HEK293 (cell line): ENCODE results near the gene CHST12.

ENCODE experiments used
- BCL11B ChIP-seq: fragments of 450-650 bp; formaldehyde crosslinking; IDR thresholded peaks from 2 replicates; pipeline ENCODE4 v1.5.1; 2016; ENCODE audit warnings: low read depth, missing biosample characterization, missing genetic modification characterization
- CTCF ChIP-seq: fragments of 450-650 bp; formaldehyde crosslinking; IDR thresholded peaks from 2 replicates; pipeline ENCODE4 v1.5.1; 2016; ENCODE audit warnings: missing biosample characterization, missing genetic modification characterization
- KLF16 ChIP-seq: fragments of 450-650 bp; formaldehyde crosslinking; IDR thresholded peaks from 2 replicates; pipeline ENCODE4 v1.5.1; 2017; ENCODE audit warnings: missing biosample characterization, missing genetic modification characterization
- SALL2 ChIP-seq: fragments of 450-650 bp; formaldehyde crosslinking; IDR thresholded peaks from 2 replicates; pipeline ENCODE4 v1.5.0; 2017; ENCODE audit warnings: missing biosample characterization, mild to moderate bottlenecking, missing genetic modification characterization, borderline replicate concordance
- TCF7L2 ChIP-seq: IDR thresholded peaks from 2 replicates; pipeline ENCODE4 v1.6.1; 2011; ENCODE audit warnings: low read depth, mild to moderate bottlenecking, inconsistent platforms, low read length, moderate library complexity, borderline replicate concordance
- YY1 ChIP-seq: fragments of 450-650 bp; formaldehyde crosslinking; IDR thresholded peaks from 2 replicates; pipeline ENCODE4 v1.5.1; 2018; ENCODE audit warnings: missing biosample characterization, missing genetic modification characterization
- ZBTB1 ChIP-seq: fragments of 450-650 bp; formaldehyde crosslinking; IDR thresholded peaks from 2 replicates; pipeline ENCODE4 v1.5.1; 2016; ENCODE audit warnings: missing biosample characterization, missing genetic modification characterization
- ZNF184 ChIP-seq: fragments of 450-650 bp; IDR thresholded peaks from 2 replicates; pipeline ENCODE4 v1.5.1; 2018; ENCODE audit warnings: missing biosample characterization, mild to moderate bottlenecking, missing genetic modification characterization
- ZNF354C ChIP-seq: fragments of 450-650 bp; formaldehyde crosslinking; IDR thresholded peaks from 2 replicates; pipeline ENCODE4 v1.5.1; 2016; ENCODE audit warnings: missing biosample characterization, missing genetic modification characterization, low read depth, borderline replicate concordance
- ZNF391 ChIP-seq: fragments of 450-650 bp; formaldehyde crosslinking; IDR thresholded peaks from 2 replicates; pipeline ENCODE4 v1.5.1; 2016; ENCODE audit warnings: low read depth, missing biosample characterization, missing genetic modification characterization, borderline replicate concordance
- ZNF426 ChIP-seq: fragments of 450-650 bp; formaldehyde crosslinking; IDR thresholded peaks from 2 replicates; pipeline ENCODE4 v1.5.1; 2017; ENCODE audit warnings: missing biosample characterization, missing genetic modification characterization, mild to moderate bottlenecking, inconsistent platforms, moderate library complexity
- ZNF510 ChIP-seq: fragments of 450-650 bp; formaldehyde crosslinking; IDR thresholded peaks from 2 replicates; pipeline ENCODE4 v1.5.1; 2018; ENCODE audit warnings: mild to moderate bottlenecking, missing genetic modification characterization, missing biosample characterization; ENCODE audit not compliant: insufficient replicate concordance
- ZNF670 ChIP-seq: fragments of 450-650 bp; formaldehyde crosslinking; IDR thresholded peaks from 2 replicates; pipeline ENCODE4 v1.5.1; 2016; ENCODE audit warnings: missing biosample characterization, missing genetic modification characterization, low read depth

- TF ChIP-seq ZNF184 (tag by site-specific recombination) = no peak
- TF ChIP-seq ZNF354C = no peak
- no peak for TF ChIP-seq CTCF
- no peak for TF ChIP-seq ZNF391 (tag by site-specific recombination)
- no peak for TF ChIP-seq YY1 (tag by site-specific recombination)
- no peak for TF ChIP-seq SALL2
- TF ChIP-seq ZNF670 = no peak
- TF ChIP-seq TCF7L2 = no peak
- TF ChIP-seq BCL11B (tag by site-specific recombination) = no peak
- TF ChIP-seq ZNF510 (tag by site-specific recombination) = no peak
- TF ChIP-seq KLF16 (tag by site-specific recombination) = no peak
- no peak for TF ChIP-seq ZNF426
- no peak for TF ChIP-seq ZBTB1 (tag by site-specific recombination)
Measured at GRCh38 chr7:2437537-2438148, 34.2 kb downstream of the CHST12 start.
